Measurements from ENCODE around the gene KANSL2. TPM values are rescaled to one million over a fixed set of nuclear protein-coding genes. Genes with fewer than 3 reads are reported as not detected.

The KANSL2 gene
- polyA plus RNA-seq, 2 of the 4 experiments (the other 2 are of a cell fraction), result 30.3 to 62.8 TPM

GRCh38 chr12:48671231-48671856, 10.7 kb downstream of the KANSL2 start:
- Histone ChIP-seq H3K27ac (no peak overlapping the region), H3K4me2 (no peak overlapping the region), H3K4me3 (no peak overlapping the region), H3K4me1 (no peaks in the 10 kb centered on the region), H3K9me3 (no peaks in the 10 kb centered on the region)
- DNase-seq (ENCODE audit: low read depth in 1 of 2, low spot score in 1 of 2), result no peak
- 84% methylated on average over 8 of the region's 8 CpGs for WGBS (ENCODE audit: missing lambda C conversion rate)
- ATAC-seq, result peak in 1 of 2 experiments; percentile 42; a peak in 2 of 6 replicates
- CTCF ChIA-PET, result interaction anchor here (0.6 to 2.7 kb wide), 5 partner anchors 12 to 473 kb away, joined by 3 to 10 read pairs (median 3); no protein-coding TSS in a partner anchor
- POLR2A ChIA-PET, result interaction anchor here (0.8 to 2.5 kb wide), 2 partner anchors 11 kb away, joined by 5 to 10 read pairs; partner anchors contain the start of gene KANSL2
- no peak for TF ChIP-seq JUNB (IDR thresholded peaks at IDR 0.05)
- TF ChIP-seq MAX (IDR thresholded peaks at IDR 0.05), result no peak
- no peak for TF ChIP-seq CTCF (IDR thresholded peaks at IDR 0.05)
- TF ChIP-seq ELK1 (IDR thresholded peaks at IDR 0.05; ENCODE audit: low read depth, low read length), result no peak
- TF ChIP-seq MYC (IDR thresholded peaks at IDR 0.05; ENCODE audit: borderline replicate concordance, low read length), result no peak
- no peak for TF ChIP-seq PBX3 (IDR thresholded peaks at IDR 0.05)
- no peak for TF ChIP-seq ESRRA (IDR thresholded peaks at IDR 0.05; ENCODE audit: borderline replicate concordance, low read length)
- TF ChIP-seq CHD2 (IDR thresholded peaks at IDR 0.05; ENCODE audit: low read length, partially characterized antibody), result no peak
- no peak for TF ChIP-seq RNF2 (IDR thresholded peaks at IDR 0.05; ENCODE audit: borderline replicate concordance, low read depth)
- TF ChIP-seq EHF (CRISPR knock-in tag; IDR thresholded peaks at IDR 0.05), result no peak
- TF ChIP-seq HOXB13 (CRISPR knock-in tag; IDR thresholded peaks at IDR 0.05; ENCODE audit: low read depth), result no peak
- TF ChIP-seq CEBPB (IDR thresholded peaks at IDR 0.05), result no peak
- TF ChIP-seq HOXA7 (CRISPR knock-in tag; IDR thresholded peaks at IDR 0.05), result no peak
- FAIRE-seq, result no peak

GRCh38 chr12:48668996-48669395, 13.0 kb downstream of the KANSL2 start:
- Histone ChIP-seq H3K9me3 (no peaks in the 10 kb centered on the region), H3K4me1 (no peaks in the 10 kb centered on the region), H3K4me3 (no peak overlapping the region), H3K4me2 (no peak overlapping the region), H3K27ac (no peak overlapping the region)
- ATAC-seq, result no peak
- TF ChIP-seq CHD4 (IDR thresholded peaks at IDR 0.05; ENCODE audit: borderline replicate concordance) (no peak), SREBF2 (IDR thresholded peaks at IDR 0.05) (no peak), ZSCAN20 (CRISPR knock-in tag; IDR thresholded peaks at IDR 0.05) (no peak), ESRRA (IDR thresholded peaks at IDR 0.05; ENCODE audit: borderline replicate concordance, low read length) (no peak), MAX (IDR thresholded peaks at IDR 0.05) (no peak), TP53 (CRISPR knock-in tag; IDR thresholded peaks at IDR 0.05) (no peak), HEYL (CRISPR knock-in tag; IDR thresholded peaks at IDR 0.05) (no peak), RFX5 (IDR thresholded peaks at IDR 0.05) (no peak), MAFK (IDR thresholded peaks at IDR 0.05; ENCODE audit: partially characterized antibody) (no peak), ZC3H11A (IDR thresholded peaks at IDR 0.05) (no peak), REST (IDR thresholded peaks at IDR 0.05) (no peak), HOXA7 (CRISPR knock-in tag; IDR thresholded peaks at IDR 0.05) (no peak), JUN (IDR thresholded peaks at IDR 0.05) (no peak), BCL3 (IDR thresholded peaks at IDR 0.05) (no peak)
- WGBS (ENCODE audit: missing lambda C conversion rate), result 91% methylated on average over 14 of the region's 14 CpGs
- no peak for DNase-seq (ENCODE audit: low read depth in 1 of 2, low spot score in 1 of 2)
- CTCF ChIA-PET, result no interaction called here
- FAIRE-seq, result no peak
- POLR2A ChIA-PET, result no interaction called here

Measured in A549 (cell line).